Endodermal cell (in vitro differentiated cells): ENCODE measurements around the gene ATXN1. TPM values are rescaled to one million over a fixed set of nuclear protein-coding genes. Genes with fewer than 3 reads are reported as not detected.

ENCODE experiments used
- DNase-seq: peaks from one replicate; pipeline ENCODE4 v3.0.0-alpha.2; 2017
- H3K27ac ChIP-seq: 2 replicates; pipeline ENCODE4 v1.5.1; 2013; ENCODE audit warnings: mild to moderate bottlenecking, low read depth, low read length, moderate library complexity
- H3K27me3 ChIP-seq: 2 replicates; pipeline ENCODE4 v1.6.1; 2013; ENCODE audit warnings: mild to moderate bottlenecking, low read length, moderate library complexity; ENCODE audit not compliant: insufficient read depth, control insufficient read depth, poor library complexity, severe bottlenecking
- H3K36me3 ChIP-seq: 2 replicates; pipeline ENCODE4 v1.7.0; 2013; ENCODE audit warnings: mild to moderate bottlenecking, low read length, moderate library complexity; ENCODE audit not compliant: control insufficient read depth, insufficient read depth
- H3K4me1 ChIP-seq: one replicate; pipeline ENCODE4 v1.7.0; 2013; ENCODE audit warnings: low read length; ENCODE audit not compliant: control insufficient read depth, insufficient read depth
- H3K4me3 ChIP-seq: 2 replicates; pipeline ENCODE4 v1.5.1; 2013; ENCODE audit warnings: mild to moderate bottlenecking, low read length, moderate library complexity
- H3K9ac ChIP-seq: 2 replicates; pipeline ENCODE4 v1.6.1; 2013; ENCODE audit warnings: mild to moderate bottlenecking, low read length, moderate library complexity; ENCODE audit not compliant: poor library complexity, severe bottlenecking; ENCODE audit errors: extremely low read depth
- H3K9me3 ChIP-seq: 2 replicates; pipeline ENCODE4 v1.6.1; 2013; ENCODE audit warnings: mild to moderate bottlenecking, low read length, moderate library complexity; ENCODE audit not compliant: control insufficient read depth
- H3K27ac Mint-ChIP-seq: 2 replicates; pipeline ENCODE4 v1.8.0; 2020; ENCODE audit warnings: mixed read lengths
- H3K27me3 Mint-ChIP-seq: 2 replicates; pipeline ENCODE4 v1.8.0; 2021; ENCODE audit warnings: mild to moderate bottlenecking, mixed read lengths; ENCODE audit not compliant: insufficient read depth
- H3K36me3 Mint-ChIP-seq: 2 replicates; pipeline ENCODE4 v1.8.0; 2020; ENCODE audit warnings: low read depth, mixed read lengths
- H3K4me1 Mint-ChIP-seq: 2 replicates; pipeline ENCODE4 v1.8.0; 2020; ENCODE audit warnings: mixed read lengths
- H3K4me3 Mint-ChIP-seq: 2 replicates; pipeline ENCODE4 v1.8.0; 2020; ENCODE audit warnings: mild to moderate bottlenecking, moderate library complexity, mixed read lengths
- H3K9me3 Mint-ChIP-seq: 2 replicates; pipeline ENCODE4 v1.8.0; 2020; ENCODE audit warnings: mild to moderate bottlenecking, mixed read lengths
- WGBS, 2 experiments: methylation state at CpG; one replicate each; pipeline versions ENCODE4 v1.1.5 to v1.1.7; 2013; ENCODE audit warnings: missing lambda C conversion rate in 2 of 2, mixed read lengths in 1 of 2; ENCODE audit not compliant: insufficient coverage in 1 of 2, insufficient read length in 1 of 2; 5-methylcytosine and 5-hydroxymethylcytosine counted together
- total RNA-seq, 2 donors: library from RNA; stranded (reverse); fragmentation: NEBNext Ultra II Directional in 1 of 2; extraction: Animal tissue kit (Norgen Biotek cat#: 25700) in 1 of 2; gene quantifications; 2 replicates in 1 of 2; 3 replicates in 1 of 2; pipeline ENCODE4 v1.2.1, GENCODE V29; 2021
- TF ChIP-seq, protein P1 (sequence below): fragments of 200-600 bp; sonication (generic); conservative IDR thresholded peaks from 2 replicates; pipeline ENCODE4 v1.5.0; 2021; ENCODE audit warnings: antibody characterized with exemption, mild to moderate bottlenecking

Gene ATXN1
- total RNA-seq, 2 donors from 2014 or later: 10.4 to 15.9 TPM

GRCh38 chr6:16359563-16359962 is 401.7 kb downstream of the ATXN1 start:
- H3K9me3 ChIP-seq: no peaks in the 10 kb centered on the region
- no peaks in the 10 kb centered on the region for H3K9me3 Mint-ChIP-seq
- no peaks in the 10 kb centered on the region for H3K36me3 Mint-ChIP-seq
- H3K27me3 Mint-ChIP-seq: no peaks in the 10 kb centered on the region
- TF ChIP-seq, protein P1, sequence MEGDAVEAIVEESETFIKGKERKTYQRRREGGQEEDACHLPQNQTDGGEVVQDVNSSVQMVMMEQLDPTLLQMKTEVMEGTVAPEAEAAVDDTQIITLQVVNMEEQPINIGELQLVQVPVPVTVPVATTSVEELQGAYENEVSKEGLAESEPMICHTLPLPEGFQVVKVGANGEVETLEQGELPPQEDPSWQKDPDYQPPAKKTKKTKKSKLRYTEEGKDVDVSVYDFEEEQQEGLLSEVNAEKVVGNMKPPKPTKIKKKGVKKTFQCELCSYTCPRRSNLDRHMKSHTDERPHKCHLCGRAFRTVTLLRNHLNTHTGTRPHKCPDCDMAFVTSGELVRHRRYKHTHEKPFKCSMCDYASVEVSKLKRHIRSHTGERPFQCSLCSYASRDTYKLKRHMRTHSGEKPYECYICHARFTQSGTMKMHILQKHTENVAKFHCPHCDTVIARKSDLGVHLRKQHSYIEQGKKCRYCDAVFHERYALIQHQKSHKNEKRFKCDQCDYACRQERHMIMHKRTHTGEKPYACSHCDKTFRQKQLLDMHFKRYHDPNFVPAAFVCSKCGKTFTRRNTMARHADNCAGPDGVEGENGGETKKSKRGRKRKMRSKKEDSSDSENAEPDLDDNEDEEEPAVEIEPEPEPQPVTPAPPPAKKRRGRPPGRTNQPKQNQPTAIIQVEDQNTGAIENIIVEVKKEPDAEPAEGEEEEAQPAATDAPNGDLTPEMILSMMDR: no peak
- no peaks in the 10 kb centered on the region for H3K27me3 ChIP-seq
- no peak overlapping the region for H3K27ac Mint-ChIP-seq
- H3K4me1 Mint-ChIP-seq: peaks cover 4% of the 10 kb centered on the region
- no peak for DNase-seq
- no peak overlapping the region for H3K4me3 ChIP-seq
- no peaks in the 10 kb centered on the region for H3K36me3 ChIP-seq
- no peaks in the 10 kb centered on the region for H3K4me1 ChIP-seq
- H3K4me3 Mint-ChIP-seq: no peak overlapping the region
- H3K27ac ChIP-seq: no peak overlapping the region
- WGBS, 2 experiments: 94 to 96% methylated on average over 5 to 6 of the region's 6 CpGs
- no peak overlapping the region for H3K9ac ChIP-seq

DNA sequence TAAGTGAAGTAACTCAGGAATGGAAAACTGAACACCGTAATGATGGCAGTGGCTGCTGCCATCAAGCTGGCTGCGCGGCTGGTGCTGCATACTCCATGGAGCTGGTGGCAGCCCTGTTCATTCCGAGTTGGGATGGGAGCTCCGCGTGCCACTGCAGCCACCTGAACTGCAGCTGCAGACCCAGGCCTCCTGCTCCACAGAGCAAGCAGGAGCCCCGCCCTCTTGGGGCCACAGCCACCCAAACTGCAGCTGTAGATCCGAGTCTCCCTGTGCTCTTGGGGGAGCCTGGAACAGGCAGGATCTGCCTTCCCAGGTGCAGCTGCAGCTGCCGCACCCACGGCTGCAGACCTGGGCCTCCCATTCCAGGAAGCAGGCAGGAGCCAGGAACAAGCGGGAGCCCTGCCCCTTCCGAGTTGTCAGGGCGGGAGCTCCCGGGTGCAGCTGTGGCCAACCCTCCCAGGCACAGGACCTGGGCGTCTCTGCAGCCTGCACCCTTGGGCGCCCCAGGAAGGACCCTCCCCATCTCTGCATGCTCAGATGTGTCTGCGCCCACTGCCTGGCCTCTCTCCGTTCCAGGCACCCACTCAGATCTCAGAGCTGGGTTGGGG is 402.6 kb downstream of the ATXN1 start:
- Histone ChIP-seq H3K9me3 (no peaks in the 10 kb centered on the region), H3K4me3 (no peak overlapping the region), H3K27ac (no peak overlapping the region), H3K9ac (no peak overlapping the region), H3K36me3 (no peaks in the 10 kb centered on the region), H3K27me3 (no peaks in the 10 kb centered on the region), H3K4me1 (no peaks in the 10 kb centered on the region)
- no peaks in the 10 kb centered on the region for H3K27me3 Mint-ChIP-seq
- no peaks in the 10 kb centered on the region for H3K9me3 Mint-ChIP-seq
- no peak overlapping the region for H3K4me3 Mint-ChIP-seq
- no peaks in the 10 kb centered on the region for H3K36me3 Mint-ChIP-seq
- TF ChIP-seq, protein P1: no peak
- DNase-seq: peak; percentile 45
- 82 to 85% methylated on average over 12 to 18 of the region's 18 CpGs for WGBS, 2 experiments
- peaks cover 4% of the 10 kb centered on the region for H3K4me1 Mint-ChIP-seq
- no peak overlapping the region for H3K27ac Mint-ChIP-seq

- Histone ChIP-seq H3K27me3 (no peaks in the 10 kb centered on the region), H3K27ac (no peak overlapping the region), H3K36me3 (no peaks in the 10 kb centered on the region), H3K9ac (no peak overlapping the region), H3K4me3 (no peak overlapping the region), H3K4me1 (no peaks in the 10 kb centered on the region), H3K9me3 (no peaks in the 10 kb centered on the region)
- TF ChIP-seq, protein P1: no peak
- WGBS, 2 experiments: 85 to 90% methylated on average over 14 to 16 of the region's 16 CpGs
- peaks cover 4% of the 10 kb centered on the region for H3K4me1 Mint-ChIP-seq
- no peaks in the 10 kb centered on the region for H3K27me3 Mint-ChIP-seq
- no peak overlapping the region for H3K4me3 Mint-ChIP-seq
- no peaks in the 10 kb centered on the region for H3K9me3 Mint-ChIP-seq
- no peaks in the 10 kb centered on the region for H3K36me3 Mint-ChIP-seq
- peak; percentile 61 for DNase-seq
- H3K27ac Mint-ChIP-seq: no peak overlapping the region
These were observed 405.4 kb downstream of the ATXN1 start for GRCh38 chr6:16355699-16356446.
